Measurements from ENCODE around the gene DDTL.
"Not testable (repeated sequence)": the region's sequence is repeated elsewhere in the genome, so short reads cannot be mapped to it uniquely, and the experiment has no call there.

Gene DDTL

DNA sequence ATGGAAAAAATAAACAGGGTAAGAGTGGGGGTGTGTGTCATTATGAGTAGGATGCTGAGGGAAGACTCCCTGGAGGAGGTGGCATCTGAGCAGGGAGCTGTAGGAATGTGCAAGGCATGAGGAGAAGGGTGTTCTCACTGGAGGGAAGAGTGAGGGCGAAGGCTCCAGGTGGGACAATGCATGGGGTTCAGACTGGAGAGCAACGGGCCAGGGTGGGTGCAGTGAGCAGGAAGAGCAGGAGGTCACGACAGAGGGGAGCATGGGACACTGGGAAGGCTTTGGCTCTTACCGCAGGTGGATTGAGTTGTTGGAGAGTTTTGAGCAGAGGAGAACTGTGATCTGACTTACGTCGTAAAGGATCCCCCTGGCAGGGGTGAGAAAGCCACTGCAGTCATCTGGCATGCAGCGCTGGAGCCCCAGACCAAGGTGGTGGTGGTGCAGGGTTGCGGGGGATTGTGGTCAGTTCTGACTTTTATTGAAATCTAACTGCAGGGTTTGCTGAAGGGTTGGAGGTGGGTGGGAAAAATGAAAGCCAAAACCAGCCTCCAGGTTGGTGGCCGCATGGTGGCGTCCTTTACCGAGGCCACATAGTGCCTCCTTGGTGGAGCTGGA, 13.8 kb upstream of the DDTL start:
- not testable (repeated sequence) for H3K4me3 ChIP-seq (ENCODE audit: low read length); H3K9me3 ChIP-seq (replicated peaks; ENCODE audit: low read length); H3K27me3 ChIP-seq (ENCODE audit: control insufficient read depth, insufficient read depth, low read length); H3K36me3 ChIP-seq (ENCODE audit: insufficient read depth, low read length); H3K4me2 ChIP-seq (ENCODE audit: low read length); H3K9ac ChIP-seq (ENCODE audit: low read depth, low read length); H3K4me1 ChIP-seq (ENCODE audit: control insufficient read depth, insufficient read depth, low read length)

DNA sequence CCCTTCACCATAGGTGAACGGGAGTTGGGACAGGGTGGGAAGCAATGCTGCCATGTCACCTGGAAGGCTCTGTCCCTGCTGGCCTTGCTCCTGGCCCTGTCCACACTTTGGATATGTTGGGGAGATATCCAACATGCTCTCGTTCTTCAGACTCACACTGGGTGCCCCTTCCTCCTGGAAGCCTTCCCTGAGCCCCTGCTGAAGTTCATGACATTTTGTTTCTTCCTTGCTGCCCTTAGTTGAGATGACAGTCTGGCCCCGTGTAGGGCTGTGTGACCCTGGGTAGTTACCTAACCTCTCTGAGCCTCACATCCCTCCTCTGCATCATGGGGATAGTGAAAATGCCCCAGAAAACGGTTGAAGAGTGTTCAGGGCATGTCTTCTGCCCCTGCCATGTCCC, 13.2 kb upstream of the DDTL start:
- H3K9ac ChIP-seq (ENCODE audit: low read depth, low read length); H3K9me3 ChIP-seq (replicated peaks; ENCODE audit: low read length); H3K27me3 ChIP-seq (ENCODE audit: control insufficient read depth, insufficient read depth, low read length); H3K4me3 ChIP-seq (ENCODE audit: low read length); H3K4me1 ChIP-seq (ENCODE audit: control insufficient read depth, insufficient read depth, low read length); H3K4me2 ChIP-seq (ENCODE audit: low read length); H3K36me3 ChIP-seq (ENCODE audit: insufficient read depth, low read length): not testable (repeated sequence)

- H3K4me2 ChIP-seq (ENCODE audit: low read length); H3K4me3 ChIP-seq (ENCODE audit: low read length); H3K36me3 ChIP-seq (ENCODE audit: insufficient read depth, low read length); H3K9me3 ChIP-seq (replicated peaks; ENCODE audit: low read length); H3K4me1 ChIP-seq (ENCODE audit: control insufficient read depth, insufficient read depth, low read length); H3K9ac ChIP-seq (ENCODE audit: low read depth, low read length); H3K27me3 ChIP-seq (ENCODE audit: control insufficient read depth, insufficient read depth, low read length): not testable (repeated sequence)
Observed at GRCh38 chr22:23954193-23954990, 12.3 kb upstream of the DDTL start.

- H3K36me3 ChIP-seq (ENCODE audit: insufficient read depth, low read length); H3K4me3 ChIP-seq (ENCODE audit: low read length); H3K27me3 ChIP-seq (ENCODE audit: control insufficient read depth, insufficient read depth, low read length); H3K4me1 ChIP-seq (ENCODE audit: control insufficient read depth, insufficient read depth, low read length); H3K9me3 ChIP-seq (replicated peaks; ENCODE audit: low read length); H3K9ac ChIP-seq (ENCODE audit: low read depth, low read length); H3K4me2 ChIP-seq (ENCODE audit: low read length): not testable (repeated sequence)
Observed at GRCh38 chr22:23954991-23955305, 11.7 kb upstream of the DDTL start.

GRCh38 chr22:23955886-23956285, 10.8 kb upstream of the DDTL start:
- not testable (repeated sequence) for H3K4me3 ChIP-seq (ENCODE audit: low read length); H3K4me2 ChIP-seq (ENCODE audit: low read length); H3K4me1 ChIP-seq (ENCODE audit: control insufficient read depth, insufficient read depth, low read length); H3K36me3 ChIP-seq (ENCODE audit: insufficient read depth, low read length); H3K9ac ChIP-seq (ENCODE audit: low read depth, low read length); H3K27me3 ChIP-seq (ENCODE audit: control insufficient read depth, insufficient read depth, low read length); H3K9me3 ChIP-seq (replicated peaks; ENCODE audit: low read length)

- not testable (repeated sequence) for H3K36me3 ChIP-seq (ENCODE audit: insufficient read depth, low read length); H3K9ac ChIP-seq (ENCODE audit: low read depth, low read length); H3K9me3 ChIP-seq (replicated peaks; ENCODE audit: low read length); H3K4me3 ChIP-seq (ENCODE audit: low read length); H3K4me1 ChIP-seq (ENCODE audit: control insufficient read depth, insufficient read depth, low read length); H3K27me3 ChIP-seq (ENCODE audit: control insufficient read depth, insufficient read depth, low read length)
- H3K4me2 ChIP-seq (ENCODE audit: low read length): peak overlapping the region; percentile 31
Observed at GRCh38 chr22:23956301-23956900, 10.3 kb upstream of the DDTL start.

- peak within 1 kb of the TSS; percentile 56 for H3K4me2 ChIP-seq (ENCODE audit: low read length)
- not testable (repeated sequence) for H3K27me3 ChIP-seq (ENCODE audit: control insufficient read depth, insufficient read depth, low read length); H3K9ac ChIP-seq (ENCODE audit: low read depth, low read length); H3K4me3 ChIP-seq (ENCODE audit: low read length); H3K9me3 ChIP-seq (replicated peaks; ENCODE audit: low read length); H3K36me3 ChIP-seq (ENCODE audit: insufficient read depth, low read length); H3K4me1 ChIP-seq (ENCODE audit: control insufficient read depth, insufficient read depth, low read length)
Observed at GRCh38 chr22:23961084-23961771, 5.5 kb upstream of the DDTL start, which contains the start of gene GSTT2B. GSTT2B (minus strand) TSS chr22:23961195; CDS start chr22:23961131, 64 bp downstream.

DNA sequence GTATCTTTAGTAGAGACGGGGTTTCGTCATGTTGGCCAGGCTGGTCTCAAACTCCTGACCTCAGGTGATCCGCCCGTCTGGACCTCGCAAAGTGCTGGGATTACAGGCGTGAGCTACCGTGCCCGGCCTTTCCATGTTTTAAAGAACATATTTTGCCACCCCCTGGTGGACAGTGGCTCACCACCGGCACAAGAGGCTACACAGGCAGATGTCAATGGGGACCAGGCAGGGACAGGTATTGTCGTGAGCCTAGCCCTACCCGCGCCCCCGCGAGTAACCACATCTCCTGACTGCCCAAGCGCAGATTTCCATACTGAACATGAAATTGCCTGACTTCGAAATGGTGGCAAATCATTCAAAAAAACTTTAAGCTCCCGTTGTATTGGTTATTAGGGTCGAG, 594 bp upstream of the DDTL start:
- H3K36me3 ChIP-seq (ENCODE audit: insufficient read depth, low read length): peaks cover 16% of the 10 kb centered on the region
- not testable (repeated sequence) for H3K9me3 ChIP-seq (replicated peaks; ENCODE audit: low read length); H3K4me1 ChIP-seq (ENCODE audit: control insufficient read depth, insufficient read depth, low read length); H3K4me2 ChIP-seq (ENCODE audit: low read length); H3K27me3 ChIP-seq (ENCODE audit: control insufficient read depth, insufficient read depth, low read length); H3K9ac ChIP-seq (ENCODE audit: low read depth, low read length); H3K4me3 ChIP-seq (ENCODE audit: low read length)

GRCh38 chr22:23969071-23969470, 2.4 kb downstream of the DDTL start:
- Histone ChIP-seq H3K4me2 (ENCODE audit: low read length) (no peak overlapping the region), H3K9ac (ENCODE audit: low read depth, low read length) (no peak overlapping the region), H3K27me3 (ENCODE audit: control insufficient read depth, insufficient read depth, low read length) (no peaks in the 10 kb centered on the region), H3K36me3 (ENCODE audit: insufficient read depth, low read length) (peaks cover 23% of the 10 kb centered on the region), H3K4me3 (ENCODE audit: low read length) (no peak overlapping the region), H3K4me1 (ENCODE audit: control insufficient read depth, insufficient read depth, low read length) (no peaks in the 10 kb centered on the region), H3K9me3 (replicated peaks; ENCODE audit: low read length) (no peaks in the 10 kb centered on the region)

DNA sequence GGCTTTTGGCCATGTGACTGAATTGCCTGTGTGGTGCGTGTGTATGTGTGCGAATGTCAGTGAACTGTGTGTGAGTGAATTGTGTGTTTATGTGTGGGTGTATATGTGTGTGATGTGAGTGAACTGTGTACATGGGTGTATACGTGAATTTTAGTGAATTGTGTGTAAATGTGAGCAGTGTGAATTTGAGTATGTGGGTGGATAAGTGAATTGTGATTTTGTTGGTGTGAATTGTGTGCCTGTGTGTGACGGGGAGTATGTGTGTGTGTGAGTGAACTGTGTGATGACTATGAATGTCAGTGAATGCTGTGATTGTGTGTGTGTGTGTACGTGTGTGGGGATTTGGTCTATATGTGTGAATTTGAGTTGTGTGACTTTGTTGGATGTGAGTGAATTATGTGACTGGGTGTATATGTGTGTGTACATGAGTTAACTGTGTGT, 3.5 kb downstream of the DDTL start:
- peaks cover 23% of the 10 kb centered on the region for H3K36me3 ChIP-seq (ENCODE audit: insufficient read depth, low read length)
- no peaks in the 10 kb centered on the region for H3K9me3 ChIP-seq (replicated peaks; ENCODE audit: low read length)
- H3K4me3 ChIP-seq (ENCODE audit: low read length): no peak overlapping the region
- H3K4me2 ChIP-seq (ENCODE audit: low read length): no peak overlapping the region
- H3K9ac ChIP-seq (ENCODE audit: low read depth, low read length): no peak overlapping the region
- H3K4me1 ChIP-seq (ENCODE audit: control insufficient read depth, insufficient read depth, low read length): no peaks in the 10 kb centered on the region
- no peaks in the 10 kb centered on the region for H3K27me3 ChIP-seq (ENCODE audit: control insufficient read depth, insufficient read depth, low read length)

DNA sequence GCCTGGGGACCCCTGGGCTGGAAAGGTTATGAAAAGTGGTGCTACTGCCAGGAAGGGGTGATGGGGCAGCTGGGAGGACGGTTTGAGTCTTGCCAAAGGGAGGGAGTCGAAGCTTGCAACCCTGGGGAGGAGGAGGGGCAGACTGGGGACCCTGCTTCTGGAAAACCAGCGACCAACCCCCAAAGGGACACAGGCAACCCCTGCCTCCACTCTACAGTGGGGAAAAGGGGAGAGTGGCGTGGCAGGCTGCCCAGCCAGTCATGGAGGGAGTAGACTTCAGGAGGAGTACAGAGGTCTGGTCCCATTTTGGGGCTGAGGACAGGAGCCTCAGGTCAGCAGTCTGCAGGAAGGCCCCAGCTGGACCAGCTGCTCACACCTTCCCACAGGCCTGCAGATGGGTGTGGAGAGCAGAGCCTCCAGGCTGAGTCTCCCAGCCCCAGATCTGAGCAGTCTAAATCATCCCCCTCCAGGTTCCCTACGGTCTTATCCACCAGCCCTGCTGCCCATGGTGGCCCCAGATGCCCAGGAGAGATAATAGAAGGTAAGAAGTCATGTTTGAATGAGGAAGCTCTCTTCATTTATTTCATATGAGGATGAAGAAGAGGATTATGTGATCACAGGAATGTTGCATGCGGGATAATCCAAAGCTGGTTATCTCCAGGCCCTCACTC, 4.3 kb downstream of the DDTL start:
- Histone ChIP-seq H3K9me3 (replicated peaks; ENCODE audit: low read length) (no peaks in the 10 kb centered on the region), H3K4me1 (ENCODE audit: control insufficient read depth, insufficient read depth, low read length) (no peaks in the 10 kb centered on the region), H3K27me3 (ENCODE audit: control insufficient read depth, insufficient read depth, low read length) (no peaks in the 10 kb centered on the region), H3K4me2 (ENCODE audit: low read length) (no peak overlapping the region), H3K9ac (ENCODE audit: low read depth, low read length) (no peak overlapping the region), H3K4me3 (ENCODE audit: low read length) (no peak overlapping the region), H3K36me3 (ENCODE audit: insufficient read depth, low read length) (peaks cover 23% of the 10 kb centered on the region)

All from skeletal muscle satellite cell (primary cell).